ENCODE measurements around the gene NRDC.

NRDC gene

DNA sequence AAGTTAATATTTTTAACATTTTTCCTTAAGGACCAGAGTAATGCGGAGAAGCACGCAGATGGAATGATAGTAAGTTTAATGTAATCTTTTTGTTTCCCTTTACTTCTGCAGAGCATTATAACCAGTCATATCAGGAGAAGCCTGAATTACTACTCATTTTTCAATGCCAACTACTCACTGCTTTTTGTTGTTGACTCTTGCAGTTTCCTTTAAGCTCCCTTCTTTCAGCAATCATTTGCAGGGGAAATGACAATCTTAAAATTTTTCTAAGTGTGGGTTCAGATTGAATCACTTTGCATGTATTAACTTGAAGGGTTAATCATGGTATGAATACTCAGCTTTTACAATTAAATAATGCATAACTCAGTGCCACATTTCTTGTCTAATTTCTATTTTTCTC is 122.2 kb downstream of the NRDC start:
- no peak for FAIRE-seq

DNA sequence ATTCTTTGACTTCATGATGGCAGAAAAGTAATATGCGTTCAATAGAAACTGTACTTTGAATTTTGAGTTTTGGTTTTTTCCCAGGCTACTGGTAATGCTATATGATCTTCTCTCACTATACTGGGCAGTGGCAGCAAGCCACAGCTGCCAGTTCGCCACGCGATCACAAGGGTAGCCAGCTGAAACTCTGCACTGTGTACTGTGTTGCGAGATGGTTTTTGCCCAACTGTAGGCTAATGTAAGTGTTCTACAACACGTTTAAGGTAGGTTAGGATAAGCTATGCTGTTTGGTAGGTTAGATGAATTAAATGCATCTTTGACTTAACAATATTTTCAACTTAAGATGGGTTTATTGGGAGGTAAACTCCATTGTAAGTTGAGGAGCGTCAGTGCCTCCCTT is 123.1 kb downstream of the NRDC start:
- no peak for FAIRE-seq

- FAIRE-seq: no peak
Observed at GRCh38 chr1:51754666-51755065, 123.9 kb downstream of the NRDC start.

GRCh38 chr1:51753969-51754368 is 124.6 kb downstream of the NRDC start:
- FAIRE-seq: no peak

DNA sequence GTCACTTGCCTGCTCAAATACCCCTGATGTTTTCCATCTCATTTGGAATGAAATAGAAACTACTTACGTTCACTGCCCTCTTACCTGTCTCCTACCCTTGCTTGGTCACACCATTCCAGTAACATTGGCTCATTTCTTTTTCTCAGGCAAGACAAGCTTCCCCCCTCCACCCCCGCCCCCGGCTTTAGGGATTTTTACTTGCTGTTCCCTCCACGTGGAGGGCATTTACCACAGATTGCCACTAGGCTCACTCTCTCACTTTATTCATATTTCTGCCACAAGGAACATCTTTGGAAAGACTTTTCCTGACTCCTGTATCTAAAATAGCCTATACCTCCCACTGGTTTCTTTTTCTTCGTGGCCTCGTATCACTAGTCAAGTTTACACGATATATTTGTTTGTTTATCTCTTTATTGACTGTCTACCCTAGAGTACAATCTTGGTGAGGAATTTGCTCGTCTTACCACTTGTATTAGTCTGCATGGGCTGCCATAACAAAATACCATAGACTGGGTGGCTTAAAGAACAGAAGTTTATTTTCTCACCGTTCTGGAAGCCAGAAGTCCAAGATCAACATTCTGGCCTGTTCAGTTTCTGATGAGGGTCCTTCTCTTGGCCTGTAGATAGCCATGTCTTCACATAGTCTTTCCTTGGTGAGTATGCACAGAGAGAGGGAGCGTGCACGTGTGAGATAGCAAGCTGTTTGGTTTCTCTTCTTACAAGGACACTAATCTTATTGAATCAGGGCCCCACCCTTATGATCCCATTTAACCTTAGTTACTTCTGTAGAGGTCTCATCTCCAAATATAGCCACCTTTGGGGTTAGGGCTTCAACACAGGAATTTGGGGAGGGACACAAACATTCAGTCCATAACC is 126.2 kb downstream of the NRDC start:
- FAIRE-seq: no peak

DNA sequence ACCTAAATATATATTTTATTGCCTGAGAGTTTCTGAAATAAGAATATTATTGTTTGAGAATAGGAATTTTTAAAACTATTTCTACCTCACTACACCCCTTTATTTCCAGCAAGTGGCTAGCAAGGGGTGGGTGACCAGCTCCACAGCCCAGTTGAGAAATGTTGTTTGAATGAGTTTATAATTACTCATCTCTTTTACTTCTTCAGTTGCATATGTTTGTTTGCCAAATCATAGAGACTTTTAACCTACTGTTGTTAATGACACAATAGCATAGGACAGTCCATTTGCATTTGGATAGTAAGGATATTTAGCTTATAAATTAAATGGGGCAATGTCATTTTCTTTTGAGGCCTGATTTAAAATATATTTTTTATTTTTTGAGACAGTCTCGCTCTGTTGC is 127.8 kb downstream of the NRDC start:
- no peak for FAIRE-seq

GRCh38 chr1:51750218-51750617 is 128.3 kb downstream of the NRDC start:
- peak; percentile 88 for FAIRE-seq

DNA sequence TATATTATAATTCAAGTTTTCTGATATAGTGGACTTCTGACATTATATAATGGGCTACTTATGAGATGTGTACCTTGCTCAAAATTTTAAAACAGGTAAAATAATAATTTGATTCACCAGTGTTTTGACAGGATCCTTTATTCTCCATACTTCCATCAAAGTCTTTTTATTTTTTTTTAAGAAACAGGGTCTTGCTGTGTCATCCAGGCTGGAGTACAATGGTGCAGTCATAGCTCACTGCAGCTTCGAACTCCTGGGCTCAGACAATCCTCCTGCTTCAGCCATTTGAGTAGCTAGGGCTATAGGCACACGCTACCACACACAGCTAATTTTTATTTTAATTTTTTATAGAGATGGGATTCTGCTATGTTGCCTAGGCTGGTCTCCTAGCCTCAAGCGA is 129.4 kb downstream of the NRDC start:
- no peak for FAIRE-seq

- FAIRE-seq: no peak
Observed at GRCh38 chr1:51745304-51745570, 133.3 kb downstream of the NRDC start.

- FAIRE-seq: no peak
Observed at GRCh38 chr1:51744506-51745303, 133.8 kb downstream of the NRDC start.

DNA sequence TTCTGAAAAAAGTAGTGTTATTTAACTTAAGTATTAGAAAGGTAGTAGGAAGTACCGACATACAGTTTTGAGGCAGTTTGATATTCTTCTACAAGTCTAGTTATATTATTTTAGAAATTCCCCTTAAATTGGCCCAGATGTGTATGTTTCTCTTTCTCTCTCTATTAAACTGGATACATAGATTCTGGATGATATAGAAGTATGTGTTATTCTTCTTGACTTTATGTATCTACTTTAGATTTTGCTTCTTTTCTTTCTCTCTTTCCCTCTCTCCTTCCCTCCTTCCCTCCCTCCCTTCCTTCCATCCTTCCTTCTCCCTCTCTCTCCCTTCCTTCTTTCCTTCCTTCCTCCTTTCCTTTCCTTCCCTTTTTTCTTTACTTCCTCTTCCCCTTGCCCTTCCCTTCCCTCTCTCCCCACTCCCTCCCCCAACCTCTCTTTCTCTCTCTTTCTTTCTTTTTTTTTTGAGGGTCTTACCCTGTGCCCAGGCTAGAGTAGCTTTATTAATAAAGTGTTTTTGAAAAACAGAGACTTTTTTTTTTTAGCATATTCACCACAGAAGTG is 137.3 kb downstream of the NRDC start:
- FAIRE-seq: no peak

DNA sequence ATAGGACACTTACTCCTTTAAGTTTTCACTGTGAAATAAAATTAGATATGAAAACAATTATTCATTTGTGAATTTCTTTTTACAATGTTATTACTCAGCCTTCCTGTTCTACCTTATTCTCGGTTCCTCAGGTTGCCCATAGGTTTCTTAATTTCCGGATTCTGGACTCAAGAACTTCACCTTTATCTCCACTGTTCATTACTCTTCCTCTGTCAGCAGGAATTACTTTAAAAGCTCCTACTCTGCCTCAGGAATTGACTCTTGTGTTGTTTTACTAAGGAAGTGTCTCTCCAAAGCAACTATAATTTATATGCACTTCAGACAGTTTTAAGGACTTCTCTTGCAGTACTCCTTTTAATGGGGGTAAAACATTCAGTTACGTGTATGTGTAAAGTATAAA is 137.9 kb downstream of the NRDC start:
- no peak for FAIRE-seq

All from islet of Langerhans (tissue), 1 donor.